ENCODE data around the gene SDR42E2. TPM values are rescaled to one million over a fixed set of nuclear protein-coding genes. Genes with fewer than 3 reads are reported as not detected.

SDR42E2 gene
- total RNA-seq, 1 experiment from 2014 or later: not detected

DNA sequence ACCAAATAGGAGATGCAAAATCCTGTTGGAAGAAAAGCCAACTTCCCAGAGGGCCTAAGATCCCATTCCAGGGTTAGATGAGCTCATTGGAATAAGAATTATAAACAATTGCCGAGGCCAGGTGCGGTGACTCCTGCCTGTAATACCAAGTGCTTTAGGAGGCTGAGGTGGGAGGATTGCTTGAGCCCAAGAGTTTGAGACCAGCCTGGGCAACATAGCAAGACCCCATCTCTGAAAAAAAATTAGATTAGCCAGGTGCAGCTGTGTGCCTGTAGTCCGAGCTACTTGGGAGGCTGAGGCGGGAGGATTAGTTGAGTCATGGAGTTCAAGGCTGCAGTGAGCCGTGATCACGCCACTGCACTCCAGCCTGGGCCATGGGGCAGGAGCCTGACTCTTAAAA is 17.8 kb upstream of the SDR42E2 start:
- no peaks in the 10 kb centered on the region for H3K27me3 ChIP-seq (ENCODE audit: low read length)
- H3K27ac ChIP-seq (ENCODE audit: low read length): no peak overlapping the region
- H3F3A ChIP-seq (ENCODE audit: low read length, unreplicated experiment): no peaks in the 10 kb centered on the region
- ChIA-PET POLR2A (ENCODE audit: unreplicated experiment) (no interaction called here), CTCF (no interaction called here)
- no peak overlapping the region for H3K9ac ChIP-seq (ENCODE audit: low read length)
- no peak overlapping the region for H2AFZ ChIP-seq (ENCODE audit: low read length)
- BruUV-seq (replicated peaks): no TSS peak
- intact Hi-C loops (cut with micrococcal nuclease): no loop called here
- H3K4me1 ChIP-seq (ENCODE audit: insufficient read depth, low read length): no peaks in the 10 kb centered on the region
- H3K36me3 ChIP-seq (ENCODE audit: low read depth, low read length): no peaks in the 10 kb centered on the region
- no peaks in the 10 kb centered on the region for H3K9me2 ChIP-seq (replicated peaks; ENCODE audit: low read length)
- ATAC-seq (no peak), DNase-seq (no peak)
- H3K4me3 ChIP-seq (ENCODE audit: low read length): no peak overlapping the region
- H4K20me1 ChIP-seq (ENCODE audit: low read length): no peaks in the 10 kb centered on the region
- no peaks in the 10 kb centered on the region for H3K9me3 ChIP-seq (ENCODE audit: low read length)
- no peak for TF ChIP-seq EZH2 (IDR thresholded peaks at IDR 0.05; ENCODE audit: low read length, unreplicated experiment)
- TF ChIP-seq, protein P1, sequence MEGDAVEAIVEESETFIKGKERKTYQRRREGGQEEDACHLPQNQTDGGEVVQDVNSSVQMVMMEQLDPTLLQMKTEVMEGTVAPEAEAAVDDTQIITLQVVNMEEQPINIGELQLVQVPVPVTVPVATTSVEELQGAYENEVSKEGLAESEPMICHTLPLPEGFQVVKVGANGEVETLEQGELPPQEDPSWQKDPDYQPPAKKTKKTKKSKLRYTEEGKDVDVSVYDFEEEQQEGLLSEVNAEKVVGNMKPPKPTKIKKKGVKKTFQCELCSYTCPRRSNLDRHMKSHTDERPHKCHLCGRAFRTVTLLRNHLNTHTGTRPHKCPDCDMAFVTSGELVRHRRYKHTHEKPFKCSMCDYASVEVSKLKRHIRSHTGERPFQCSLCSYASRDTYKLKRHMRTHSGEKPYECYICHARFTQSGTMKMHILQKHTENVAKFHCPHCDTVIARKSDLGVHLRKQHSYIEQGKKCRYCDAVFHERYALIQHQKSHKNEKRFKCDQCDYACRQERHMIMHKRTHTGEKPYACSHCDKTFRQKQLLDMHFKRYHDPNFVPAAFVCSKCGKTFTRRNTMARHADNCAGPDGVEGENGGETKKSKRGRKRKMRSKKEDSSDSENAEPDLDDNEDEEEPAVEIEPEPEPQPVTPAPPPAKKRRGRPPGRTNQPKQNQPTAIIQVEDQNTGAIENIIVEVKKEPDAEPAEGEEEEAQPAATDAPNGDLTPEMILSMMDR (conservative IDR thresholded peaks at IDR 0.05; ENCODE audit: low read depth, low read length): no peak
- no peak for TF ChIP-seq EZH2phosphoT487 (IDR thresholded peaks at IDR 0.05; ENCODE audit: borderline replicate concordance, low read length)
- H3K4me2 ChIP-seq (ENCODE audit: low read length): no peak overlapping the region
- H3K79me2 ChIP-seq (ENCODE audit: low read length): no peaks in the 10 kb centered on the region

DNA sequence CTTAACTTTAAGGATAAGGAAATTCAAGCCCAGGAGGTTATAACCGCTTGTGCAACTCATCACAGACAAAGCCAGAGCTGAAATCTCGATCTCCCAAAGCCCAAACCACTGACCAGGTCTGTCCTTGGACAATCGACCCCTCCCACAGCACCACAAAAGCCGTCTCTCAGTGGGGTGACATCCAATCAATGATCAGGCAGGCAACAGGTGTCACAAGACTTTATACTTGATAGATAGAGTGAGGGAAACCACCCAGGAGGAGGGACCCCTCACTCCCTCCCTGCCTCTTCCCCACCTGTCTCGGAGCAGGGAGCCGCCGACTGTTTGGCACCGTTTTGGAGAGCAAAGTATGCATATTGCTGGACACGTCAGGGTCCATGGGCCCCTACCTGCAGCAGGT is 14.5 kb upstream of the SDR42E2 start:
- Histone ChIP-seq H3K4me3 (ENCODE audit: low read length) (no peak overlapping the region), H3K27ac (ENCODE audit: low read length) (no peak overlapping the region), H3K4me2 (ENCODE audit: low read length) (no peak overlapping the region), H3F3A (ENCODE audit: low read length, unreplicated experiment) (no peaks in the 10 kb centered on the region), H4K20me1 (ENCODE audit: low read length) (no peaks in the 10 kb centered on the region), H3K27me3 (ENCODE audit: low read length) (no peaks in the 10 kb centered on the region), H3K36me3 (ENCODE audit: low read depth, low read length) (no peaks in the 10 kb centered on the region), H3K9ac (ENCODE audit: low read length) (no peak overlapping the region), H3K4me1 (ENCODE audit: insufficient read depth, low read length) (no peaks in the 10 kb centered on the region), H3K9me3 (ENCODE audit: low read length) (no peaks in the 10 kb centered on the region), H2AFZ (ENCODE audit: low read length) (no peak overlapping the region), H3K9me2 (replicated peaks; ENCODE audit: low read length) (no peaks in the 10 kb centered on the region), H3K79me2 (ENCODE audit: low read length) (no peaks in the 10 kb centered on the region)
- DNase-seq: no peak
- TF ChIP-seq EZH2phosphoT487 (IDR thresholded peaks at IDR 0.05; ENCODE audit: borderline replicate concordance, low read length) (no peak), EZH2 (IDR thresholded peaks at IDR 0.05; ENCODE audit: low read length, unreplicated experiment) (no peak)
- TF ChIP-seq, protein P1 (conservative IDR thresholded peaks at IDR 0.05; ENCODE audit: low read depth, low read length): no peak
- intact Hi-C loops (cut with micrococcal nuclease): no loop called here
- no TSS peak for BruUV-seq (replicated peaks)
- CTCF ChIA-PET: no interaction called here
- no peak for ATAC-seq
- POLR2A ChIA-PET (ENCODE audit: unreplicated experiment): no interaction called here

DNA sequence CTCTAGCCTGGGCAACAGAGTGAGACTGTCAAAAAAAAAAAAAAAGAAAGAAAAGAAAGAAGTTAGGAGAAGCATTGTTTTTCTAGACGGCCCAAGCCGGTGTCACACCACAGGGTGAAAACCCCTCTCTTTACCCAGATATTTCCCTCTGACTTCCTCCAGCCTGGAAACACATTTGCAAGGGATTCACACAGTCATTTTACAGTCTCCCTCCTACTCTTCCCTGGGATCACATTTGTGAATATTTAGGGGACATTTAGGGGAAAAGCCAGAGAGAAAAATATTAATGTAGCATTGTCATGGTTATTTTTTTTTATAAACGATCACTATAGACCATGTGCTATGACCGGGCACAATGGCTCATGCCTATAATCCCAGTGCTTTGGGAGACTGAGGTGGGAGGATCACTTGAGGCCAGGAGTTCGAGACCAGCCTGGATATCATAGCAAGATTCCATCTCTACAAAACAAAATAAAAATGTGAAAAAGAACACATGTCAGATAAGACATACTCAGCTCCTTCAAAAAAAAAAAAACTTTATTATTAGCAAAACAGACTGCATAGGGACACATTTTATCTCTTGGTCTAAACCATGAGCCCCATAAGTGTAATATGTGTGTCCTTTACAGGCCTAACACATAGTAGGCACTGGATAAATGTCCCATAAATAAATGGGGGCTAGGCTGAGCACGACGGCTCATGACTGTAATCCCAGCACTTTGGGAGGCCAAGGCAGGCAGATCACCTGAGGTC is 10.9 kb upstream of the SDR42E2 start:
- Histone ChIP-seq H3K79me2 (ENCODE audit: low read length) (no peaks in the 10 kb centered on the region), H3K27me3 (ENCODE audit: low read length) (no peaks in the 10 kb centered on the region), H3K36me3 (ENCODE audit: low read depth, low read length) (no peaks in the 10 kb centered on the region), H3F3A (ENCODE audit: low read length, unreplicated experiment) (no peaks in the 10 kb centered on the region), H3K4me2 (ENCODE audit: low read length) (no peak overlapping the region), H4K20me1 (ENCODE audit: low read length) (no peaks in the 10 kb centered on the region), H3K9me2 (replicated peaks; ENCODE audit: low read length) (no peaks in the 10 kb centered on the region), H3K9ac (ENCODE audit: low read length) (no peak overlapping the region), H3K4me3 (ENCODE audit: low read length) (no peak overlapping the region), H3K9me3 (ENCODE audit: low read length) (no peaks in the 10 kb centered on the region), H3K4me1 (ENCODE audit: insufficient read depth, low read length) (no peaks in the 10 kb centered on the region), H3K27ac (ENCODE audit: low read length) (no peak overlapping the region), H2AFZ (ENCODE audit: low read length) (no peak overlapping the region)
- ATAC-seq (no peak), DNase-seq (no peak)
- TF ChIP-seq EZH2 (IDR thresholded peaks at IDR 0.05; ENCODE audit: low read length, unreplicated experiment) (no peak), EZH2phosphoT487 (IDR thresholded peaks at IDR 0.05; ENCODE audit: borderline replicate concordance, low read length) (no peak)
- TF ChIP-seq, protein P1 (conservative IDR thresholded peaks at IDR 0.05; ENCODE audit: low read depth, low read length): no peak
- BruUV-seq (replicated peaks): no TSS peak
- intact Hi-C loops (cut with micrococcal nuclease): no loop called here
- POLR2A ChIA-PET (ENCODE audit: unreplicated experiment): no interaction called here
- CTCF ChIA-PET: no interaction called here
